Activated T-helper 2 cell treated with anti-CD3 and anti-CD28 coated beads, Interferon-gamma antibody, Interleukin-2, Interleukin-4, amounts not matched to agents 10 μg/mL and 5 μg/mL and 100 μg/mL, durations not matched to agents 14 hours and 24 hours and 36 hours (primary cell): ENCODE results near the gene RNF135. TPM values are rescaled to one million over a fixed set of nuclear protein-coding genes. Genes with fewer than 3 reads are reported as not detected.

Experiments used
- DNase-seq: peaks from one replicate; pipeline ENCODE4 v3.0.0; 2021; ENCODE audit warnings: low spot score
- H3K27ac Mint-ChIP-seq: one replicate; pipeline ENCODE4 v1.8.0; 2021; ENCODE audit warnings: mixed read lengths
- H3K27me3 Mint-ChIP-seq: one replicate; pipeline ENCODE4 v1.8.0; 2021; ENCODE audit warnings: low read depth, mixed read lengths
- H3K36me3 Mint-ChIP-seq: one replicate; pipeline ENCODE4 v1.8.0; 2021; ENCODE audit warnings: low read depth, mixed read lengths
- H3K4me1 Mint-ChIP-seq: one replicate; pipeline ENCODE4 v1.8.0; 2021; ENCODE audit warnings: low read depth, mixed read lengths
- H3K4me3 Mint-ChIP-seq: one replicate; pipeline ENCODE4 v1.8.0; 2021; ENCODE audit warnings: low read depth, mild to moderate bottlenecking, moderate library complexity, mixed read lengths
- H3K9me3 Mint-ChIP-seq: one replicate; pipeline ENCODE4 v1.8.0; 2021; ENCODE audit warnings: mixed read lengths
- intact Hi-C: fragments of 100-400 bp; cut with micrococcal nuclease; formaldehyde crosslinking; loops from one replicate; pipeline ENCODE4 v1.15.1; 2023
- total RNA-seq: library from RNA; stranded (reverse); gene quantifications from 2 replicates; pipeline ENCODE4 v1.2.3, GENCODE V29; 2022

RNF135 gene
- total RNA-seq, 1 donor from 2014 or later: 9.2 TPM

DNA sequence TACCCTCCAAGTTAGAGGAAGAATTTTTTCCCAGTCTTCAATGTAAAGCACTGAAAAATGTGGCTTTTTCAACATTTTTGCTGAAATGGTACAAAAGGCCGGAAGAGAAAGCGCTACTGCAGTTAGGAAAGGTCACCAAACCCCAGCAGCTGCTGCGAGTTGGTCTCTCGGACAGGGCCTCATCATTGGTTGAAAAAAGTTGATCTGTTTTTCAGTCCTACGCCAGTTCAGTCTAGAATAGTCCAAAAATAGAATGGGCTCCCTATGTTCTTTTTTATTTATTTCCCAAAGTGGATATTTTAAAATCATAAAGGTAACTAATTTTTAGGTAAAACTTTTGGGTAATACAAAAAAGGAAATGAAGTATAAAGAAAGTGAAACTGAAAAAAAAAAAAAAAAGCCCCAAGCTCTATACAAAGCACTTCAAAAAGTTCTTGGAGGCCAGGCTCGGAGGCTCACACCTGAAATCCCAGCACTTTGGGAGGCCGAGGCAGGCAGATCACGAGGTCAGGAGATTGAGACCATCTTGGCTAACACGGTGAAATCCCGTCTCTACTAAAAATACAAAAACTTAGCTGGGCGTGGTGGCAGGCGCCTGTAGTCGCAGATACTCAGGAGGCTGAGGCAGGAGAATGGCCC is 31.7 kb upstream of the RNF135 start:
- Mint-ChIP-seq H3K27ac (no peak overlapping the region), H3K36me3 (no peaks in the 10 kb centered on the region), H3K4me3 (no peak overlapping the region), H3K4me1 (peaks cover 20% of the 10 kb centered on the region), H3K27me3 (no peaks in the 10 kb centered on the region), H3K9me3 (no peaks in the 10 kb centered on the region)
- DNase-seq: no peak
- intact Hi-C loops: no loop called here

DNA sequence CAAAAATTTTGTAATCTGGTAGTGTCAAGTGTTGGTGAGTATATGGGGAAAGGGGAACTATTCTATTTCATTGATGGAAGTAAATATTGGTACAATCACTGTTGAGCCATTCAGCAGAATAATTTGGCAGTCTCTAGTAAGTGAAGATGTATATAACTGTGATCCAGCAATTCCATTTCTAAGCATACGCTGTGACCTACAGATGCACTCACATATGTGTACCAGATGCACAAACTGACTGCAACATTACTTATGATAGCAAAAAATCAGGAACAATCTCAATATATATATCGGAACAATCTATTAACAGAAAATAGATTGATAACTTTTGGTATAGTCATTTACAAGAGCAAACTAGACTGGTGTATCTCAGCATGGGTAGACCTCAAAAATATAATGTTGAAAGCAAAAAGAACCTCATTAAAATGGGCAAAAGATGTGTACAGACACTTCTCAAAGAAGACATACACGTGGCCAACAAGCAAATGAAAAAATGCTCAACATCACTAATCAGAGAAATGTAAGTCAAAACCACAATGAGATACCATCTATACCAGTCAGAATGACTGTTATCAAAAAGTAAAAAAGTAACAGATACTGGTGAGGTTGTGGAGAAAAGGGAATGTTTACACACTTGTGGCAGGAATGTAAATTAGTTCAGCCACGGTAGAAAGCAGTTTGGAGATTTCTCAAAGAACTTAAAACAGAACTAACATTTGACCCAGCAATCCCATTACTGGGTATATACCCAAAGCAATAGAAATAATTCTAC is 28.3 kb upstream of the RNF135 start:
- Mint-ChIP-seq H3K9me3 (no peaks in the 10 kb centered on the region), H3K27me3 (no peaks in the 10 kb centered on the region), H3K36me3 (no peaks in the 10 kb centered on the region), H3K27ac (no peak overlapping the region), H3K4me1 (peaks cover 20% of the 10 kb centered on the region), H3K4me3 (no peak overlapping the region)
- intact Hi-C loops: no loop called here
- DNase-seq: no peak

DNA sequence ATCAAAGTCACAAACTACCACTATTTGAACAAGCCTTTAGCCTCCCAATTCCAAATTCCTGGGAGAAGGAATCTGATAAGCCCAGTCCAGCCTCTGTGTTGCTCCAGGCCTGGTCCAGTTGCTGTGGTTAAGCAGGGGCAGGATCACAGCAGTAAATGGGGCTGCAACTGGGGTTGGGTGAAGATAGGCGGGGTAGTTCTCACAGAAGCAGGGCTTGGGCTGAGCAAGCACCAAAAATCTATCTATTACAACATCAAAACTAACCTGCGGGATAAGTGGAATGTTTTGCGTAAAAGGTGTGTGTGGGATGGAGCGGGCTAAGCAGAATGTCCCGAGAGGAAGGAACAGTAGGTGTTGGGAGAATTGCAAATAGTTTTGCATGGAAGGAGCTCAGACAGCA is 23.0 kb upstream of the RNF135 start:
- H3K4me1 Mint-ChIP-seq: peaks cover 3% of the 10 kb centered on the region
- H3K4me3 Mint-ChIP-seq: no peak overlapping the region
- H3K27me3 Mint-ChIP-seq: no peaks in the 10 kb centered on the region
- no peaks in the 10 kb centered on the region for H3K36me3 Mint-ChIP-seq
- H3K9me3 Mint-ChIP-seq: no peaks in the 10 kb centered on the region
- no peak overlapping the region for H3K27ac Mint-ChIP-seq
- intact Hi-C loops: no loop called here
- no peak for DNase-seq

DNA sequence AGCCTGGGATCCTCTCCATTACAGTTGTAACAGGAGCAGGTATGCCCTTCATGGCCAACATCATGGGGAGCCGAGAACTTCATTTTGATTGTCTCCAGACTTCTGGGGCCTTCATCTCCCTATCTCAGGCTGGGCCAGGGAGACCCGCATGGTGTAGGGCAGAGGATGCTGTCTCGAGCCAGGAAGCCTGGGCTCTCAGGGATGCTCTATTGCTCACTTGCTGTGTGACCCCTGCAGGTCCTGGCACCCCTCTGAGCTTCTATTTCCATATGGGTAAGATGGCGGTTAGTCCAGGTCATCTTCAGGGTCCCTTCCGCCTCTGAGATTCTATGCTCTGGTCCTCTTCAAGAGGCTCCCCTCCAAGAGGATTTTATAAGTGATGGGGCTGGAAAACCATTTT is 20.6 kb upstream of the RNF135 start:
- Mint-ChIP-seq H3K36me3 (no peaks in the 10 kb centered on the region), H3K27me3 (no peaks in the 10 kb centered on the region), H3K4me3 (no peak overlapping the region), H3K9me3 (no peaks in the 10 kb centered on the region), H3K27ac (no peak overlapping the region), H3K4me1 (no peaks in the 10 kb centered on the region)
- intact Hi-C loops: no loop called here
- DNase-seq: no peak

DNA sequence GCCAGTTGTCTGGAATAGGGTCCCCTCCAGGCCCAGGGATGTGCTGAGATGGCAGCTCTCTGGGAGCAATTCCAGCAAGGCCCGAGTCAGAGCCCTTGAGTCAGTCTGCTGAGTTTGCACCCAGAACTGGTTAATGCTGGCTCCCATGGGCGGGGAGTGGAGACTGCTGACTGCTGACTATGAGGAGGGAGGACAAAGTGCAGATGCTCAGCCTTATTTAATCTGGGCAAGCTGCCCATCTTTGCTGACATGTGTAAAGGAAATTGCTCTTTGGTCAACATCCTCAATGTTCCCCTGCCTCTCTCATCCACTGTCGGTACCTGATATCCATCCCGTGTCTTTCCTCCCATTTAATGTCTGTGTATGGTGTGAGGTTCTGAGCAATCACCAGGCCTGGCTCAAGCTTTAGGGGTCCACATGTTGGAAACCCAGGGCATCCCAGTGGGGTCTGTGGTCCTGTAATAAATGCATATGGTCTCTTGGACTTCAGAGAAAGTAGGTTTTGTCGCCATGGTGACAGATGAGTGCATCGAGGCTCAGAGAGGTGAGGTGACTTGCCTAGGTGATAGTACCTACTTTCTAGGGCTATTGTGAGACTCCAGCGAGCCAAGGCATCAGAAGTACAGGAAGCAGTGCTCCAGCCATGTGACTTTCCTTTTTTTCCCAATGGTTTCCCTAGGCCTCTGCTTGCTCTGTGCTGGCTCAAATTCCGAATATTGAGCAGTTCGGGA is 20.0 kb upstream of the RNF135 start:
- H3K36me3 Mint-ChIP-seq: no peaks in the 10 kb centered on the region
- H3K4me1 Mint-ChIP-seq: no peaks in the 10 kb centered on the region
- DNase-seq: no peak
- H3K27me3 Mint-ChIP-seq: no peaks in the 10 kb centered on the region
- intact Hi-C loops: no loop called here
- no peak overlapping the region for H3K27ac Mint-ChIP-seq
- no peak overlapping the region for H3K4me3 Mint-ChIP-seq
- H3K9me3 Mint-ChIP-seq: no peaks in the 10 kb centered on the region

DNA sequence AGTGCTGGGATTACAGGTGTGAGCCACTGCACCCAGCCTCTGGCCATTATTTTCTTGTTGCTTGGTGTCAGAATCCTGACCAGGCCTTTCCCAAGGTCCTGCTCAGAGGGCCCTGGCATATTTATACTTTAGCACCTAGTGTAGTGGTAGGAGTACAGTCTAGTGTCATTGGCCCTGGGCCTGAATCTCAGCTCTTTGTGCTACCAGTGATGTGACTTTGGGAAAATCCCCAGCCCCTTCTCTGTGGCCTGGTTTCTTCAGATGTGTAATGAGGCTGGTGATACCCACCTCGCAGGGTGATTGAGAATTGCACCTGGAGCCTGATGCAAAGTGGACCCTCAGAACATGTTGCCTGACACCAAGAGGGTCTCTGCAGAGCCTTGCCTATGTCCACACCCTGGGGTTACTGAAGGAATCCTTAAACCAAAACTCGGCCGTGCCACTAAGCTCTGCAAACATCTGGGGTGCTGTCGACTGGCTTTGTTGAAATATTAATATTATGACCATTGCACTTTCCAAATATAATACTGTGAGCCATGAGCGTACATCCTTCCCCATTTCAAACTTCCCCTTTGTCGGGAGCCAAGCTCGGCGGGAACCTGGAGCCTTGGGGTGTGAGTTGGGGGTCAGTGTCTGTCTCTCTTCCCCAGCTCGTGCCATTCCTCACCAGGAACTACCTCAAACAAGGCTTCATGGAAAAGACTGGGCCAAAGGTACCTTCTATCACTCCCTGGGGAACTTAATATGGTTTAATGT is 18.0 kb upstream of the RNF135 start:
- intact Hi-C loops: no loop called here
- no peak for DNase-seq
- Mint-ChIP-seq H3K27me3 (peaks cover 9% of the 10 kb centered on the region), H3K27ac (no peak overlapping the region), H3K4me3 (no peak overlapping the region), H3K9me3 (no peaks in the 10 kb centered on the region), H3K36me3 (no peaks in the 10 kb centered on the region), H3K4me1 (no peaks in the 10 kb centered on the region)

DNA sequence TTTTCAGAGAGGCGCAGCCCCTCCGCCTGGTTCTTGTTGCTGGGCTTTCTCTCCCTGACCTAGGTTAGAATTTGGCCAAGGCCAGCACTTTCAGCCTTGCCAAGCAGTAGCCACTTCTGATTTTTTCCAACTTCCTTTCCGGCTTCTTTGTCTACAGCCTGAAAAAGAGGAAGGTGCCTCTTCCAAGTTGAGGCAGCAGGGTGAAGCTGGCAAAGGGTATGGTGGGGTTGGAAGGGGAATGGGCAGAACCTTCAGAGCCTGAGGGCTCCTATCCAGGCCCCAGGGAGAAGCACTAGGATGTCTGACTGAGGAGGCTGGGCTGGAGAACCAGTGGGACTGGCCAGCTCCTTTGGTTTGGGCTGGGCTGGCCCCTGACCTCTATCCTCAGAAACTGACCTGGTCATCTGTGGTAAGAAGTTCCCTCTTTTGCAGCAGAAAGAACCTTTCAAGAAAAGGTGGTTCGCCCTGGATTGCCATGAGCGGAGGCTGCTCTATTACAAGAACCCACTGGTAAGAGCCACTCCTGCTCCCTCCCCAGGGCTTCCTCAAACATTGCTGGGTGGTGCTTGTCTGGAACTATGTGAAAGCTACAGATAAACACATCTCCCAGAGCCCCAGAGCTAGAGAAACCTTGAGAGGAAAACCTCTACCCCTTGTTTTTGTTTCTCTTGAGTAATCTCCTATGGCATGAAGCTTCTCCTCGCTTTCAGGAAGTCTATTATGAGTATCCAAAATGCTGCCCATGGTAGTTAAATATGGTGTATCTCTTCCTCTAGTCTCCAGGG is 16.6 kb upstream of the RNF135 start:
- H3K27ac Mint-ChIP-seq: no peak overlapping the region
- no peaks in the 10 kb centered on the region for H3K9me3 Mint-ChIP-seq
- H3K36me3 Mint-ChIP-seq: no peaks in the 10 kb centered on the region
- DNase-seq: no peak
- intact Hi-C loops: no loop called here
- no peak overlapping the region for H3K4me3 Mint-ChIP-seq
- peaks cover 20% of the 10 kb centered on the region for H3K27me3 Mint-ChIP-seq
- no peaks in the 10 kb centered on the region for H3K4me1 Mint-ChIP-seq

DNA sequence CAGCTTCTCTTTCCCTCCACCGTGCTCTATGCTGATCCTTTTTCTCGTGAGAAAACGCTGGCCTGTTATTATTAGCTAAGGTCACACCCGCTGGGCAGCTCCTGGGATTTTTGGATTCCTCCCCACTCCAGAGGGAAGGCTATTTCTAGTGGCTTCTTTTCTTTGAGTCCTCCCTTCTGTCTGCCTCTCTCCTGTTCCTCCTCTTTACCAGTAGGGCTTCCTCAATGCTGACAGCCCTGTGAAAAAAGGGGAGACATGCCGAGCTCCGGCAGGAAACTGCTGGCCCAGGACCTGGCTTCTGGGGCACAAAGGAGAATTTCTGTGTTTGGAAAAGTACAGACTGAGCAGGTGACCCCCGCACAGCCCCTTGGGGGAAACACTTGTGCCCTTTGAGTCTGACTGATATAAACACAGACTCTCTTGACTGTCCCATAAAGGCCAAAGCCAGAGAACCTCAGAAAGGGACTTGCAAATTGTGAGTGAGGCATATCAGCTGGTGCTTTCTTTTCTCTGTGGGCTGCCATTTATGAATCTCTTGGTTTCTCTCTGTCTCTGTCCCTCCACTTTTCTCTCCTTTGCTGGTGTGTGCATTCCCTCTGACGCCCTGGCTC is 14.0 kb upstream of the RNF135 start:
- Mint-ChIP-seq H3K4me3 (no peak overlapping the region), H3K4me1 (peaks cover 1% of the 10 kb centered on the region), H3K36me3 (no peaks in the 10 kb centered on the region), H3K9me3 (no peaks in the 10 kb centered on the region), H3K27me3 (peaks cover 21% of the 10 kb centered on the region), H3K27ac (no peak overlapping the region)
- intact Hi-C loops: no loop called here
- DNase-seq: no peak

DNA sequence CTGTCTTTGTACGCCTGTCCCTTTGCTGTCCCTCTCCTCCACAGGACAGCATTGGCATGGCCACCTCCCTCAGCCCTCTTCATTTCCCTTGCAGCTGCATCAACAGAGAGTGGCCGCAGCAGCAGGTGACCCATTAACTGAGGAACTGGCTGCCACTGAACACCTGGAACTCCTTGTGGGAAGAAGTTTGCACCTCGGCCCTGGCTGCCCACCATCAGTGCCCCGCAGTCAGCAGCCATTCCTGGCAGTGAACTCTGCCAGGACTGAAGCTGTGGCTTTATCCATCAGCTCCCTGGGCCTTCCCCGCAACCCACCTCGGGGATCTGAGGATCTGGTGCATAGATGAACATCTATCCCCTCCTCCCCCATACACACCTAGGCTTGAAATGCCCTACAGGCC is 13.1 kb upstream of the RNF135 start:
- Mint-ChIP-seq H3K27ac (no peak overlapping the region), H3K27me3 (peaks cover 22% of the 10 kb centered on the region), H3K4me3 (no peak overlapping the region), H3K4me1 (peaks cover 1% of the 10 kb centered on the region), H3K9me3 (no peaks in the 10 kb centered on the region), H3K36me3 (no peaks in the 10 kb centered on the region)
- DNase-seq: no peak
- intact Hi-C loops: no loop called here

DNA sequence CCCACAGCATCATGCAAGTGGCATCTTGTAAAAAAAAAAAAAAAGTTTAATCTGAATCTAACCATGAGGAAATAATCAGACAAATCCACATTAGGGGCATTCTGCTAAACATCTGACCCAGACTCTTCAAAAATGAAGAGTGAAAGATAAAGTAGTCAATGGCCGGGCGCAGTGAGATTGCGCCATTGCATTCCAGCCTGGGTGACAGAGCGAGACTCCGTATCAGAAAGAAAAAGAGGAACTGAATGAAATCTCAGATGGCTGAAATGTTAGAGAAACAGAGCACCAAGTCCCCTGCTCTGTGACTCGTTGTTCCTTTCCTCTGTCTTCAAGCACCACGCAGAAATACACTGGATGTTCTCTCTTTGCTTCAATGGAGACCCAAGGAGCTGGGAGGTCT is 12.7 kb upstream of the RNF135 start:
- DNase-seq: no peak
- H3K4me1 Mint-ChIP-seq: peaks cover 1% of the 10 kb centered on the region
- intact Hi-C loops: no loop called here
- H3K27ac Mint-ChIP-seq: no peak overlapping the region
- H3K9me3 Mint-ChIP-seq: no peaks in the 10 kb centered on the region
- H3K4me3 Mint-ChIP-seq: no peak overlapping the region
- H3K36me3 Mint-ChIP-seq: no peaks in the 10 kb centered on the region
- H3K27me3 Mint-ChIP-seq: peaks cover 22% of the 10 kb centered on the region

DNA sequence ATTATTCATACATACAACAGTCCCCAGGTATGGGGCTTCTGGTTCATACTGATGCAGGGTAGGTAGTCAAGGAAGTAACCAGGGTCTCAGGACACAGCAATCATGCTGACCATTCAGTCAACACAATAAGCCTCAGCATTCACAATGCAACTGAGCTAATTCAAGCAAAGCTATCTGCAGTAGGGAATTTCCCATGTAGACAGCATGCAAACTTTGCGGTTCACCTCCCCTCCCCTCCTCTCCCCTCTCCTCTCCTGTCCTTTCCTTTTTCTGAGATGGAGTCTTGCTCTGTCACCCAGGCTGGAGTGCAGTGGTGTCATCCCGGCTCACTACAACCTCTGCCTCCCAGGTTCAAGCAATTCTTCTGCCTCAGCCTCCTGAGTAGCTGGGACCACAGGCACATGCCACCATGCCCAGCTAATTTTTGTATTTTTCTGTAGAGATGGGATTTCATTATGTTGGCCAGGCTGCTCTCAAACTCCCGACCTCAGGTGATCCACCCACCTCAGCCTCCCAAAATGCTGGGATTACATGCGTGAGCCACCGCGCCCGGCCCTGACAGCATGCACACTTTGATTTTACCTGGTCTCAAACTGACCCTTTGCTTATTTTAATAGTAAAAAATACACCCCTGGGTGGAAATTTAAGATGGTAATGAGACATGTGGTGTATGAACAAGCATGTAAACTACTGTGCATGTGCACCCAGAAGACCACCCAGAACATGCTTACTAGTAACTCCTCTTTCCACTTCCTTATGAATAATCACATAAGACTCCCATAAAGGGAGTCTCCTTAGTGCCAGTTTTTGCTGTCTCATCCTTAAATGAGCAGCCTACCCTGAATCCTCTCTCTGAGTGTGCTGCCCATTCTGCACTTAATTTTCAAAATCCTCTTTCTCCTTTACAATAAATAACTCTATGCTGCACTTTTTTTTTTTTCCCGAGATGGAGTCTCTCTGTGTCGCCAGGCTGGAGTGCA is 9.3 kb upstream of the RNF135 start:
- peaks cover 21% of the 10 kb centered on the region for H3K27me3 Mint-ChIP-seq
- peaks cover 1% of the 10 kb centered on the region for H3K4me1 Mint-ChIP-seq
- intact Hi-C loops: no loop called here
- no peaks in the 10 kb centered on the region for H3K36me3 Mint-ChIP-seq
- H3K9me3 Mint-ChIP-seq: no peaks in the 10 kb centered on the region
- no peak overlapping the region for H3K27ac Mint-ChIP-seq
- no peak overlapping the region for H3K4me3 Mint-ChIP-seq
- no peak for DNase-seq
